GM23338 (cell line): ENCODE results near the gene BCL2L2. TPM values are rescaled to one million over a fixed set of nuclear protein-coding genes. Genes with fewer than 3 reads are reported as not detected.

Experiments
- ATAC-seq: fragments of 200-7000 bp; cut with Tn5 transposase; 3 replicates; pipeline ENCODE4 v1.9.1; 2020
- DNase-seq: peaks from one replicate; pipeline ENCODE4 v3.0.0-alpha.2; 2015; ENCODE audit warnings: low spot score
- H2AFZ ChIP-seq: fragments of 200-600 bp; sonication (generic); 2 replicates; pipeline ENCODE4 v1.8.0; 2016; ENCODE audit warnings: antibody characterized with exemption, mild to moderate bottlenecking, moderate library complexity
- H3F3A ChIP-seq: fragments of 200-600 bp; sonication (generic); replicated peaks from 2 replicates; pipeline ENCODE4 v1.8.0; 2017; ENCODE audit warnings: antibody characterized with exemption, mixed run types, low read depth
- H3K27ac ChIP-seq: fragments of 200-600 bp; sonication (generic); 2 replicates; pipeline ENCODE4 v1.6.1; 2016; ENCODE audit warnings: low read depth
- H3K27me3 ChIP-seq: fragments of 200-600 bp; sonication (generic); 2 replicates; pipeline ENCODE4 v1.8.0; 2016; ENCODE audit warnings: mild to moderate bottlenecking, mixed run types, moderate library complexity; ENCODE audit not compliant: insufficient read depth
- H3K36me3 ChIP-seq: fragments of 200-600 bp; sonication (generic); 2 replicates; pipeline ENCODE4 v1.8.0; 2016; ENCODE audit warnings: mild to moderate bottlenecking; ENCODE audit not compliant: insufficient read depth
- H3K4me1 ChIP-seq: fragments of 200-600 bp; sonication (generic); 2 replicates; pipeline ENCODE4 v1.8.0; 2016; ENCODE audit warnings: mild to moderate bottlenecking, moderate library complexity; ENCODE audit not compliant: insufficient read depth
- H3K4me2 ChIP-seq: fragments of 200-600 bp; sonication (generic); 2 replicates; pipeline ENCODE4 v1.7.1; 2017; ENCODE audit warnings: mixed run types
- H3K4me3 ChIP-seq: fragments of 200-600 bp; sonication (generic); 2 replicates; pipeline ENCODE4 v1.6.1; 2016; ENCODE audit warnings: mixed run types
- H3K79me2 ChIP-seq: fragments of 200-600 bp; sonication (generic); replicated peaks from 2 replicates; pipeline ENCODE4 v1.8.0; 2017; ENCODE audit warnings: mild to moderate bottlenecking; ENCODE audit not compliant: insufficient read depth
- H3K9me2 ChIP-seq: fragments of 200-600 bp; sonication (generic); 2 replicates; pipeline ENCODE4 v1.8.0; 2017; ENCODE audit not compliant: insufficient read depth
- H4K20me1 ChIP-seq: fragments of 200-600 bp; sonication (generic); replicated peaks from 2 replicates; pipeline ENCODE4 v1.8.0; 2017; ENCODE audit warnings: mild to moderate bottlenecking; ENCODE audit not compliant: insufficient read depth
- H3K27ac Mint-ChIP-seq: 2 replicates; pipeline ENCODE4 v1.8.0; 2020; ENCODE audit warnings: inconsistent platforms, mild to moderate bottlenecking, moderate library complexity, mixed read lengths
- H3K27me3 Mint-ChIP-seq: 3 replicates; pipeline ENCODE4 v1.8.0; 2022; ENCODE audit warnings: low read depth, mild to moderate bottlenecking, moderate library complexity, mixed read lengths, inconsistent platforms; ENCODE audit not compliant: insufficient read depth, poor library complexity
- H3K36me3 Mint-ChIP-seq: 3 replicates; pipeline ENCODE4 v1.8.0; 2021; ENCODE audit warnings: low read depth, mild to moderate bottlenecking, inconsistent platforms, moderate library complexity, mixed read lengths
- H3K4me1 Mint-ChIP-seq: 3 replicates; pipeline ENCODE4 v1.8.0; 2020; ENCODE audit warnings: mild to moderate bottlenecking, inconsistent platforms, mixed read lengths
- H3K4me3 Mint-ChIP-seq: 3 replicates; pipeline ENCODE4 v1.8.0; 2021; ENCODE audit warnings: moderate library complexity, mild to moderate bottlenecking, inconsistent platforms, mixed read lengths
- H3K9me3 Mint-ChIP-seq: 3 replicates; pipeline ENCODE4 v1.8.0; 2020; ENCODE audit warnings: moderate library complexity, mild to moderate bottlenecking, inconsistent platforms, mixed read lengths
- CREB1 ChIP-seq: fragments of 250-450 bp; sonication (Bioruptor Pico); IDR thresholded peaks from 2 replicates; pipeline ENCODE4 v1.5.0; 2020; ENCODE audit warnings: low read depth, mild to moderate bottlenecking, moderate library complexity
- CTCF ChIP-seq, 2 experiments: fragments of 200-600 bp in 1 of 2; sonication (generic) in 1 of 2; conservative IDR thresholded peaks; 2 replicates each; pipeline versions ENCODE4 v1.5.1 to v1.6.1; 2016 to 2017; ENCODE audit warnings: antibody characterized with exemption in 2 of 2, low read depth in 2 of 2, mild to moderate bottlenecking in 2 of 2, moderate library complexity in 1 of 2
- ETS1 ChIP-seq: IDR thresholded peaks from 2 replicates; pipeline ENCODE4 v1.6.1; 2016; ENCODE audit warnings: antibody characterized with exemption
- EZH2 ChIP-seq: fragments of 200-600 bp; sonication (generic); IDR thresholded peaks from one replicate; pipeline ENCODE4 v1.8.0; 2017; ENCODE audit warnings: antibody characterized with exemption, mild to moderate bottlenecking, low read depth; ENCODE audit not compliant: unreplicated experiment
- EZH2phosphoT487 ChIP-seq: fragments of 200-600 bp; sonication (generic); IDR thresholded peaks from one replicate; pipeline ENCODE4 v1.8.1; 2018; ENCODE audit warnings: antibody characterized with exemption; ENCODE audit not compliant: unreplicated experiment
- JUNB ChIP-seq: IDR thresholded peaks from one replicate; pipeline ENCODE4 v1.6.1; 2016; ENCODE audit warnings: antibody characterized with exemption; ENCODE audit not compliant: unreplicated experiment
- NANOG ChIP-seq: IDR thresholded peaks from 2 replicates; pipeline ENCODE4 v1.6.1; 2016; ENCODE audit warnings: antibody characterized with exemption, borderline replicate concordance
- POLR2AphosphoS5 ChIP-seq: IDR thresholded peaks from 2 replicates; pipeline ENCODE4 v1.6.1; 2016; ENCODE audit warnings: antibody characterized with exemption, low read depth
- REST ChIP-seq: IDR thresholded peaks from one replicate; pipeline ENCODE4 v1.6.1; 2018; ENCODE audit warnings: antibody characterized with exemption; ENCODE audit not compliant: unreplicated experiment
- STAT1 ChIP-seq: IDR thresholded peaks from one replicate; pipeline ENCODE4 v1.6.1; 2016; ENCODE audit warnings: antibody characterized with exemption; ENCODE audit not compliant: unreplicated experiment
- ZNF331 ChIP-seq: fragments of 250-450 bp; sonication (Bioruptor Pico); IDR thresholded peaks from 2 replicates; pipeline ENCODE4 v1.5.0; 2020; ENCODE audit warnings: low read depth, mild to moderate bottlenecking, moderate library complexity
- polyA plus RNA-seq: library from polyadenylated mRNA; unstranded; fragments of >200 nt; fragmentation: Nextera tagmentation; extraction: Ambion mirVana; gene quantifications from 2 replicates; pipeline ENCODE4 v1.2.1, GENCODE V29; 2016
- total RNA-seq: library from RNA; depleted of rRNA; stranded (reverse); fragments of >200 nt; shearing (Covaris generic); gene quantifications from 2 replicates; pipeline ENCODE4 v1.2.3, GENCODE V29; 2014

The BCL2L2 gene
- total and polyA plus RNA-seq, 2 experiments from 2014 or later: 3.5 to 12.3 TPM

DNA sequence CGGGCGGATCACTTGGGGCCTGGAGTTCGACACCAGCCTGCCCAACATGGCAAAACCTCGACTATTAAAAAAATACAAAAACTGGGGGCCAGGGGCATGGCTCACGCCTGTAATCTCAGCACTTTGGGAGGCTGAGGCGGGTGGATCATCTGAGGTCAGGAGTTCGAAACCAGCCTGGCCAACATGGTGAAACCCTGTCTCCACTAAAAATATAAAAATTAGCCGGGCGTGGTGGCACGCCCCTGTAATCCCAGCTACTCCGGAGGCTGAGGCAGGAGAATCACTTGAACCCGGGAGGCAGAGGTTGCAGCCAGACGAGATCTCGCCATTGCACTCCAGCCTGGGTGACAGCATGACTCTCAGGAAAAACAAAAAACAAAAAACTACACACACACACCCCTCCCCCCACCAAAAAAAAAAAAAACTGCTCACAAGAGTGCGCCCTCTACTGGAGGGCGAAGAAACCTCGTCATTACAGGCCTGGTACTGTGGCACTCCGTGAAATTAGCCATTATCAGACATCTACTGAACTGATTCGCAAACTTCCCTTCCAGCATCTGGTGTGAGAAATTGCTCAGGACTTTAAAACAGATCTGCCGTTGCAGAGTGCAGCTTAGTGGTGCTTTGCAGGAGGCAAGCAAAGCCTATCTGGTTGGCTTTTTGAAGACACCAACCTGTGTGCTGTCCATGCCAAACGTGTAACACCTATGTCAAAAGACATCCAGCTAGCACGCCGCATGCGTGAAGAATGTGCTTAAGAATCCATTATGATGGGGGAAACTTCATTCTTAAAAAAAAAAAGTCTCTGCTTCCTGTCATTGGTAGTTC lies 11.7 kb upstream of the BCL2L2 start (continued):
- TF ChIP-seq REST: no peak
- TF ChIP-seq POLR2AphosphoS5: no peak
- TF ChIP-seq CTCF (conservative IDR thresholded peaks at IDR 0.05; ENCODE audit: low read depth in 2 of 2): peak; percentile 75 to 87

DNA sequence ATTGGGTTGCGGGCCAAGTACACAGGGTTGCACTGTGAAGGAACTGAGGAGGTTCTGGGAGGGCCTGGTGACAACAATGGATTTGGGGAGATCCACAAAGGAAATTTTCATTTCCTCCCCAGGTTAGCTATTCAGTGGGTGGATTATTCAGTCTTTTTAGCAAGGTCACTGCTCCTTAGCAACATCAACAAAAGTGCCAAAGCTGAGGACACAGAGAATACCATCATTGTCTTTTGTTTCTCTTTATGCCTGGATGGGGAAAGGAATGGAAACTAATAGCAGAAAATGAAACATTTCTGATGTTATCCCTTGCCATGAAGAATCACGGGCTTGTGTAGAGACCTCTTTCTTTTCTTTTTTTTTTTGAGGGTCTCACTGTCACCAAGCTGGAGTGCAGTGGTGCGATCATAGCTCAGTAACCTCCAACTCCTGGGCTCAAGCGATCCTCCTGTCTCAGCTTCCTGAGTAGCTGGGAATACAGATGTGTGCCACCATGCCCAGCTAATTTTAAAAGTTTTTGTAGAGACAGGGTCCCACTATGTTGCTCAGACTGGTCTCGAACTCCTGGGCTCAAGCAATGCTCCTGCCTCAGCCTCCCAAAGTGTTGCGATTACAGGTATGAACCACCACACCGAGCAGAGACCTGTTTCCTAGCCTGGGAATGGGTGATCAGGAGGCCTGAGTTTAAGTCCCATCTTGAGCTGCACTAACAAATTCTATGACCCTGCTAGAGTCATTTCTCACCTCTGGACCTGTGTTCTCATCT lies 10.4 kb upstream of the BCL2L2 start:
- H3K4me1 ChIP-seq: peaks cover 20% of the 10 kb centered on the region; the same call in 1 of the 2 replicates
- H3K4me3 ChIP-seq: no peak overlapping the region
- no peak for TF ChIP-seq REST
- no peak for TF ChIP-seq ZNF331 (CRISPR knock-in tag)
- no peak for TF ChIP-seq POLR2AphosphoS5
- TF ChIP-seq NANOG: no peak
- no peak for TF ChIP-seq JUNB
- no peak for TF ChIP-seq EZH2
- TF ChIP-seq STAT1: no peak
- no peak for TF ChIP-seq CTCF (conservative IDR thresholded peaks at IDR 0.05; ENCODE audit: low read depth in 2 of 2)
- no peak for TF ChIP-seq ETS1
- TF ChIP-seq EZH2phosphoT487: no peak
- TF ChIP-seq CREB1 (CRISPR knock-in tag): no peak
- peaks cover 96% of the 10 kb centered on the region for H3K27me3 ChIP-seq
- H3K27ac Mint-ChIP-seq: no peak overlapping the region
- ATAC-seq (no peak), DNase-seq (no peak)
- no peak overlapping the region for H2AFZ ChIP-seq
- H3K36me3 Mint-ChIP-seq: no peaks in the 10 kb centered on the region
- peaks cover 20% of the 10 kb centered on the region for H4K20me1 ChIP-seq
- H3K36me3 ChIP-seq: no peaks in the 10 kb centered on the region
- H3K9me2 ChIP-seq: no peaks in the 10 kb centered on the region
- no peak overlapping the region for H3K4me2 ChIP-seq
- H3K9me3 Mint-ChIP-seq: no peaks in the 10 kb centered on the region
- peaks cover 91% of the 10 kb centered on the region for H3K27me3 Mint-ChIP-seq
- H3K4me1 Mint-ChIP-seq: peaks cover 16% of the 10 kb centered on the region
- H3K79me2 ChIP-seq: no peaks in the 10 kb centered on the region
- H3K27ac ChIP-seq: no peak overlapping the region
- H3F3A ChIP-seq: peaks cover 8% of the 10 kb centered on the region
- no peak overlapping the region for H3K4me3 Mint-ChIP-seq
